ENCODE results near the gene MRPL19.

The MRPL19 gene

DNA sequence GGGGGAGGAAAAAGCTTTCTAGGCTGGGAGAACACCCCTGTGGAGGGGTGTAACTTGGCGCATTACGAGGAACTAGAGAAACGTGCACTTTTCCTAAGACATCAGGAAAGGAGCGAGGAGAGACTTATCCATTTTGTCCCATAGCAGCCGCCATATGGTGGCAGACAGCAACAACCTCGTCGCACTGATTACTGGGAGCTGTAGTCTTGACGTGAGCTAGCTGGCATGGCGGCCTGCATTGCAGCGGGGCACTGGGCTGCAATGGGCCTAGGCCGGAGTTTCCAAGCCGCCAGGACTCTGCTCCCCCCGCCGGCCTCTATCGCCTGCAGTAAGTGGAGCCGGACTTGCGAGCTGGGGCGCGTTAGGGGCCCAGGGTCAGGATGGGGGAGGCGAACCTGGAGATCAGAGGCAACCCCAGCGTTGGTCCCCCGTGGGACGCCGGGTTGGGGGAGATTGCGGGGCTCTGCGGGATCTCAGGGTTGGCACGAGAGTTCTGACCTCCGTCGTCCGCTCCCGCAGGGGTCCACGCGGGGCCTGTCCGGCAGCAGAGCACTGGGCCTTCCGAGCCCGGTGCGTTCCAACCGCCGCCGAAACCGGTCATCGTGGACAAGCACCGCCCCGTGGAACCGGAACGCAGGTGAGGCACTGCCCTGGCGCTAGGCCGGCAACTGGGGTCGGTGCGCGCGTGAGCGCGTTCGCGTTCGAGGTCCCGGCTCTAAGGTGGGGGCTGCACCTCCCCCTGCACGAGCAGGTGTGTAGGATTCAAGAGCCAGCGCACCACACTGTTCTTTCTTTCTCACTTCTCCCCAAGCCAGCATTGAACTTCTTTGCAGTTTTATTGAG lies at the start of gene MRPL19:
Gene MRPL19, plus strand, starts transcription at position 201 of the 843 bp plus-strand sequence. Its CDS starts 25 bp downstream, at position 226.
- DNase-seq, result peak; percentile 90

DNA sequence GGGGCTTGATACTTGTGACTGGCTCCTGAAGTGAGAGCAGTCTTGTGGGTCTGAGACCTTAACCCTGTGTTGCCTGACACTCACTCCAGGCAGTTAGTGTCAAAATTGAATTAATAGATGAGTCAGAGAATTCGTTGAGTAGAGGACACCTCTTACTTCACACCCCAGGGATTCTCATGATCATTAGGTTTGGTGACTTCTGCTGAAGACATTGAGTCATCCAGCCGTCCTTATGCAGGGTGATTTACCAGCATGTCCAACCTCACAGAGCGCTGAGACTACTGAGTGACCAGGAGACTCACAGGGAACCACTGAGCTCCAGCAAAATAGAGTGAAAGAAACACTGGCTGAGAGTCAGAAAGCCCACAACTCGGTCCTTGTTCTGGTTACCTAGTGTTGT lies 49.8 kb upstream of the MRPL19 start:
- no peak for DNase-seq

DNA sequence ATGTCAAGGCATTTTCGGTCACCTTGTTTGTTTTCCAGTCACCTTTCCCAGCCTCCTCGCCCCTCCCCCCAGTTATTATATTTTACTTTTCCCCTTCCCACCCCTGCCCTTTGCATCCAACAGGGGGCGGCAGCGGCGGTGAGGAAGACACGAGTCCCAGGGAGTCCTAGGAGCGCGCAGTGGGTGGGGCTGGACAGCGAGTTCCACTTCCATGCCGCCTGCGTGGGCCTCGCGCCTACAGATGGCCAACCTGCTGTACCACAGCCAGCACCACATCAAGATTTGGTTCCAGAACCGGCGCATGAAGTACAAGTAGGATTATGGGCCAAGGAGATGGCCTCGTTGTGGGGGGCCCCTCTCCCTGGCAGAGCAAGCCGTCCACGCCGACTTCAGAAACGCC lies 48.6 kb upstream of the MRPL19 start:
- DNase-seq, result no peak

DNA sequence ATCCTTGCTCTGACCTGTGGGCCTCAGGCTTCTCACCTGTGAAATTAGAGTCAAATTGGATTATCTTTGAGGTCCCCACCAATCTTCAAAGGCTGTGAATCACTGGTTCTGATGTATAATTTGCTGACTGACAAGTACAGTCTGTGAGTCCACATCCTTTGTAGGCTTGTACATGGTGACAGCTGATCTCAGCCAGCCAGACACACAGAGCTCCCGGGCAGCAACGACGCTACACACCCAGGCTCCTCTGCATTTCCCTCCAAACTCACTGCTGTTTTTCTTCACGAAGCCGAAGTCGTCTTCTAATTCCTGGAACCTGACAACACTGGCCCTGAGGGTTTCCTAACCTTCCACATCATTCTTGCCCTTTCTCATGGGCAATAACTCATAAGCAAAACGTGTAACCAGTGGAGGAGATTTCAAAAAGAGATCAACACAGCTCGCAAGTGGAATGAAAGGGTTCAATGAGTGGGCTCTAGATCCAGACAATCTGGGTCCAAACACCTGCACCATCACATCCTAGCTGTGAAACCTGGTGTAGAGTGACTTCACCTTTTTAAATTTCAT lies 47.9 kb upstream of the MRPL19 start:
- no peak for DNase-seq

DNA sequence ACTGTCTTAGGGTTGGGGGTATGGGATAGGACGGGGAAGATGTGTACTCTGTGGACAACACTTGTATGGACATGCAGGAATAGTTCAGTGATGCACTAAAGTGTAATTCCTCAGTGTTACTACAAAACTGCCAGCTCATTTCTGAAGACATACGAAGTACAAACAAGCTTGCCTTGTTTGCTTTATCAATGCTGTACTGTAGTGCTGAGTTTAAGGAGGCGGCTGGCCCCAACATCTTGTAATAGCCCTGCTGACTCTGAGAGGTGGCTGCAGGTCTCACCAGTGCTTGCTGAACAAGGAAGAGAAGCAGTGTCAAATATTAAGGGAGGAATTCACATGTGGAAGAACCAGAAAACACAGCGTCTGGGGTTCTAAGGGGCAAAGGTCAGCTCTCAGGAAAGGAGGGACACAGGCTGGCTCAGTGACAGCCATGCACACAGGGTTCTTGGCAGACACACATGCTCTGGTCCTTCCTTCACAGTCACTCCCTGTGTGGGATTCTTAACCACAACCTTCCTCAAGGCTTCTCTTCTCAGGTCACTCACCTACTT lies 46.0 kb upstream of the MRPL19 start:
- DNase-seq, result no peak

DNA sequence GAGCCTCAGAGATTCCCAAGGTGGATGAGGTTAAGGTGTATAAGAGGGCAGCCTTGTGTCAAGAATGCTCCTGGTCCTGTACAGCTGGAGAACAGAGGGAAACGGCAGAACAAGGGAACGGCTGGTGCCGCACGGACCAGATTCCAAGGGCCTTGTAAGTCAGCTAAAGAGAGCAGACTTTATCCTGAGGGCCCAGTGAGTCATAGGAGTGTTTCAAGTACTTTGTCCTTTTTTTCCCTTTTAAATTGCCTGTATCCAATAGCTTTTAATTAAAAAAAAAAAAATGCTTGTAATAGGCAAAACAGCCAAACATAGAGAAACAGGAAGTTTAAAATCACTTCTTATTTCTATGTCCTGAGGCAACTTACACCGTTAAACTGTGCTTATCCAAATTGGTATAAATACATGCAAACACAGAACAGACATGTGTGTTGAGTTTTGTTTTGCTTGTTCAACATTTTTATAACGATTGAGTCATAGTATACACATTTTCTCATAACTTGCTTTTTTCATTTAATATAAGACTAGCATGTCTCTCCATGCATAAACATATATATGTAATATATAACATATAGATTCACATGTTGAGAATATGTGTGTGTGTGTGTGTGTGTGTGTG lies 43.8 kb upstream of the MRPL19 start:
- no peak for DNase-seq

DNA sequence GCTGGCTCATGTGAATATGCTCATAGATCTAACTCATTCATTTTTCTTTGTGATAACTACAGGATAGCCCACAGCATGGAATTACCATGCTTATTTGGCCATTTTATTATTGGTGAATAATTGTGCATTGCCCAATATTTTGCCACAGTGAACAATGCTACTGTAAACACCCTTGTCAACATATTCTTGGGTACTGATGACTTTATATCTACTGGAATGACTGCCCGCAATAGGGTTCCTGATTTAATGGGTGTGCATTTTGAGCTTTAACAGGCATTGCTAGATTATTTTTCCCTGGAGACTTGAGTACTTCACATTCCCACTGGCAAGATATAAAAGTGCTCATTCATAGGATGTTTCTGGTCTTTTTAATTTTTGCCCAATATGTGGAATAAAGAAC lies 43.1 kb upstream of the MRPL19 start:
- no peak for DNase-seq

DNA sequence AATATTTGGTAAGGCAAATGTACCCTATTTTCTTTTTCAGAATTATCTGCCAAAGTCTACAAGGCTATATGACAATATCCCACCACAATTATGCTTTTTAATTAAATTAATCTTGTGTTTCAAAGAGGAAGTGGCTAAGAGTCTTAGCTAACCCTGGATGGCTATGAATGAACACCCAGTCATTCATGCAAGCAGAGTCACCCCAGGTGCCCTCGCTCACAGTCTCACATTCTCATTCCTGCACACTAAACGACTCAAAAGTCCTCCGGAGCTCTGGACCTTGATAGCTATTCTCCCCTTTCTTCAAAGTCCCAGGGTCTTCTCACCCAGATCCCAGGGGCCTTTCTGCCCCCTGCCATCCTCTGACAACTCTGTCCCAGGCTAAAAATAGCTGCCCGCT lies 42.1 kb upstream of the MRPL19 start:
- no peak for DNase-seq

DNA sequence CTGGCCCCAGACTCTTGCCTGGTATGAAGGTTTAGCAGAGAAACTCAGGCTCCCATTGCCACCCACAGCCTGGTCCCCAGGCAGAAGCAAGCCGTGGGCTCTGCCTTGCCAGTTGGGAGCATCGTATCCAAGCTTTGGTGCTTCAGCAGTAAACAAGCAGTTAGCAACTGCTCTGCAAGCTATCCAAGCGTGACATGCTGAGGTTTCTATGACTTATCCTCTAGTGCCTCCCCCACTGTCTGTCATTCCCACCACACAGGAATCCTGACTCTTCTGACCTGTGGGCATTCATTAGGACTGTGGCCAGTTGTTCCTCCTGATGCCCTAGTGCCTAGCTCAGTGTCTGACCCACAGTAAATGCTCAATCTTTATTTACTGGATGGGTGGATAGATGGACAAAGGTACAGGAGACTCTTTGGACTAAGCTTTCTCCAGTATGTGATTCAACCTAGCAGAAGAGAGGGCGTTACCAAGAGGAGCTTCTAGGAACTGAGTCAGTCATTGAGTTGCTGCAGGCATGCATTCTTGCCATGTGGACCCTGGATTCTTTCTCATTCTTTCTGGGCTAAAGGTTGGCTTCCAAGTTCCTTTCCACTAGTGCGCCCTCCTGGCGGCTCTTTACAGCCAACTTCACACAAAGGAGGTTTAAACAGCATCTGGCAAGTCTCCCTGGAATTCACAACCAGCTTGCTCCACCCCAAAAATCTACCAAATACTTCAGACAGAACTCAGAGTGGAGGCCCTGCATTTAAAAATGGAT lies 40.6 kb upstream of the MRPL19 start:
- no peak for DNase-seq

DNA sequence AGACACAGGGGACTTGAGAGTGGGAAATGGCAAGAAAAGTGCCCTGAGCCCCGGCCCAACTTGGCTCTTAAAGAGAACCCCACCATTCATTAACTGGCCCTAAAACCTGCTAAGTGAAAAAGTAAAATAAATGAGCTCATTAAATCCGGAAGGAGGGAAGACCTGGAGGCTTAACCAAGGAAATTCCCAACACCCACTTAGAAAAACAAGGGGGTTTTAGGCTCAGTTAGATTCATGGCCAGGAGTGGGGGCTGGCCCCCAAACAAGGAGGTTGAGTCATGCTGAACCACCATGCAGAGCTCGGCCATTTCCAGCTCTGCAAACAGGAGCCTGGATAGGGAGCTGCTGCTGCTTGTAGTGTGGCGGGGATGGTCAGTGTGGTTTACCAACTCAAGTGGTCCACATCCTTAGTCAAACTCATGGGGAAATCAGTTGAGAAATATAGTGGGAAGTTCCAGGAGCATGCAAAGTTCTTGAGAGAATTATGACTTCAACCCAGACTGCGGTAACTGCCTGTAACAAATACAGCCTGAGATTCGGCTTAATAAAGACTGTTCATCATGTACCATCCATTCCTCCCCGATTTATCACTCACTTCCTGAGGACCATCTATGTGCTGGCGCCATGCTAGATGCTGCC lies 39.7 kb upstream of the MRPL19 start:
- no peak for DNase-seq

DNA sequence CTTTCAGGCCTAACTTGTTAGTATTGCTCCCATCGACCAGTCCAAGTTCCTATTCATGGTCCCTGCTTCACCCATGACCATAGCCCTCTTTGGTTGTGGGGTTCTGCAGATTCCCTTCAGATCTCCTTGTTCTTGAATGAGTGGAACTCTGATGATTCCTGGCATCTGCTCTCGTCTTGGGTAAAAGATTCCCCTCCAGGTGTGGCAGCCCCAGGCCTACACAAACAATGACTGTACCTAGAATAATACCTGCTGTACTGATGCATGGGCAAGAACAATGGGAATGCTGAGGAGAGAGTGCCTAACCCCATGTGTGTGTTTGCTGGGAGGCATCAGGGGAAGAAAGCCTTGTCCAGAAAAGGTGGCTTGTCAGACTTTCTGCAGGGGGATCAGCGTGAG lies 39.2 kb upstream of the MRPL19 start:
- no peak for DNase-seq

DNA sequence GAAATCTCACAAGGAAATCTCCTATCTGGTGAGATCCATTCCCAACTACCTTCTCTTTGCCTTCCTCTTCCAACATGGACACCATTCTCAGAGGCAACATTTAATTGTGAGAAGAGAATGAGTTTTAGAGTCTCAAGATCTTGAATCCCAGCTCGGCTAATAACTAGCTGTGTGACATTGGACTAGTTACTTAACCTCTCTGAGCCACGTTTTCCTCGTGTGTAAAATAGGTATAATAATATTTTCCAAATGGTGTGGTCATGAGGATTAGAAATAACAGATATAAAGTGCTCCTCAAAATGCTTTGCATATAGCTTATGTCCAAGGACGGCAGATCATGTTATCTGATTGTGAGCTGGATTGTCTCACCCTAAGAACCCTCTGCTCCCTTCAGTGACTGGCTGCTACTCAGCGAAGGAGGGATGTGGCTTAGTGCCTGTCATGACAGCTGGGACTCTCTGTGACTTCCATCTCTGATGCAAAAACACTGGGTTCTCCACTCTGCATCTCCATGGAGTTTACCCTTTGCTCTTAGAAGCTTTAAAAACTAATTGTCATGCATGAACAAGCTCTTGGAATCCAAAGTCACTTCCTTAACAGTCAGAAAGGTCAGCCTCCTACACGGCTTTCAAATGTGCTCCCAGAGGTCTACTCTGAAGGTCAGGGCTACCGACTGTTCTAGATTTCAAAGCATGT lies 38.4 kb upstream of the MRPL19 start:
- DNase-seq, result no peak

DNA sequence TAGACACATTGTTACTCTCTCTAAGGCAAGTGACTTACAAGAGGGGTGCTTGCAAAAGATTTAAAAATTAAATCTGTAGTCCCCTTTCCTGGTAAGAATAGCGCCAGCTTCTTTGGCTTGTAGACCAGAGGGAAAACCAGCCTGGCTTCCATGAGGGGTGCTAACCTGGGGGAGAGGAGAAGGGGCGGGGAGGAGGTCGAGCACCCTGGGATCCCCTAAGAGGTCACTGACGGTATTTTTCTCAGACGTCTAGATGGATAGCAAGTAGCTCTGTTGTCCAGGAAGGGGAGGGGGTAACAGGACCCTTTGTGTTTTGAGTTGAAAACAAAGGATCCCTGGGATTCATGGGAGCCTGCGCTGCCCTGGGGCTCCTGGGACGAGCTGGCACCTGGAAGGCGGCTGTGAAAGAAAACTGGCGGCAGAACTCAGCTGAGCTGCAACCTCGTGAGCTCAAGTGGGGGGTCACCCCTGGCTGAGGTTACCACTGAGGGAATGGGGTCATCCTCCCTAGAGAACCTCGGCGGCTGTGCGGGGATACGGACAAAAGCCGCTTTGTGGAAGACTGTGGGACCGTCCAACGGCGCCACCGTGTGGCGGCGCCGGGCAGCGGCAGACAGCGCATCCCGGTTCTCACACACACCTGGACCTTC lies 37.8 kb upstream of the MRPL19 start:
- DNase-seq, result peak; percentile 76

DNA sequence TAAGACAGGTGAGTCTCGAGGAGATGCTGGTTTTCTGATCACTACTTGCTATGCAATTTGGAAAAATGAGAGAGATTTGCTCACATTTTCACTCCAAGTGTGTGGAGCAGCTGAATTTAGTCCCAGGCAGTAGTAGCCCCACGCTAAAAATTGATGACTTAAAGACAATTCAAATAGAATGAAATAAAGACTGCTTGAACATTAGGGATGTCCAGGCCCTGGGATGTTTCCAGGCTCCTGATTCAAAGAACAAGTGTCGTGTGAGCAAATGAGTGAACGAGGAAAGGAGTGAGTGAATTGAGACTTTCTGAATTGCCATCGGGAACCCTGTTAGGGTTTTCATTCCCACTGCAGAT lies 37.3 kb upstream of the MRPL19 start:
- DNase-seq, result no peak

DNA sequence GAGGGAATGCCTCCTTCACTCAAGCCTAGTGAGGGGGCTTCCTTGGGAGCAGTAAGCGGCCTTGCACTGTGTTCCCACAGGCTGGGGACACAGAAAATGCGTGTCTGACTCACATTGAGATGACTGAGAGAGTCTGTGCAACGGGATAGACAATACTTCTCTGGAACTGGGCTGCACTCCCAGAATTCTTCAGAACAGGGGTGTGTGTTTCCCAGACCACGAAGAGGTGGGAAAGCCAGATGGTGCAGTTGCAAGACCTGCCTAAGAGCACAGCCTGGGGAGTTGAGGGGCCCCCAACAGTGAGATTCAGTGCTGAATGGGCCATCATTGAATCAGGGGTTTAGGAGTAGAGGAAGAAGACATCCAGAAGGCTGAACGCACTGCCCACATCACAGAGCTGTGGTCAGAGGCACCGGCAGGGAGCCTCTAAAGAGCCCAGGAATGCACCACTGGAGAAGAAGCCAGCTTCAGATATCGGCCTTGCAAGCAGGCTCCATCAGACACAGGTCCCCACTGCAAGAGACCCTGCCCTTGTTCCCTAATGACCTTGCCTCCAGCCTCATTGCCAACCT lies 36.6 kb upstream of the MRPL19 start:
- no peak for DNase-seq

DNA sequence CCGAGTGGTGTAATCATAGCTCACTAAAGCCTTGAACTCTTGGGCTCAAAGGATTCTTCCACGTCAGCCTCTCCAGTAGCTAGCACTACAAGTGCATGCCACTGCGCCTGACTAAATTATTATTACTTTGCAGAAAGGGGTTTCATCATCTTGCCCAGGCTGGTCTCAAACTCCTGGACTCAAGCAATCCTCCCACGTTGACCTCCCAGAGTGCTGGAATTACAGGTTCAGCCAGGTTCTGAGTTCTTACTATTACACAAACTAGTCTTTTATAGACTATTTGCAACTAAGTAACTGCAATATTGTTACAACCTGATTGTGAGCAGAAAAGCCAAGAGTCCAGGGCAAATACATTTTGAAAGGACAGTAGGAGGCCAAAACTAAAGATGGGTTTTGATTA lies 35.9 kb upstream of the MRPL19 start:
- DNase-seq, result no peak

DNA sequence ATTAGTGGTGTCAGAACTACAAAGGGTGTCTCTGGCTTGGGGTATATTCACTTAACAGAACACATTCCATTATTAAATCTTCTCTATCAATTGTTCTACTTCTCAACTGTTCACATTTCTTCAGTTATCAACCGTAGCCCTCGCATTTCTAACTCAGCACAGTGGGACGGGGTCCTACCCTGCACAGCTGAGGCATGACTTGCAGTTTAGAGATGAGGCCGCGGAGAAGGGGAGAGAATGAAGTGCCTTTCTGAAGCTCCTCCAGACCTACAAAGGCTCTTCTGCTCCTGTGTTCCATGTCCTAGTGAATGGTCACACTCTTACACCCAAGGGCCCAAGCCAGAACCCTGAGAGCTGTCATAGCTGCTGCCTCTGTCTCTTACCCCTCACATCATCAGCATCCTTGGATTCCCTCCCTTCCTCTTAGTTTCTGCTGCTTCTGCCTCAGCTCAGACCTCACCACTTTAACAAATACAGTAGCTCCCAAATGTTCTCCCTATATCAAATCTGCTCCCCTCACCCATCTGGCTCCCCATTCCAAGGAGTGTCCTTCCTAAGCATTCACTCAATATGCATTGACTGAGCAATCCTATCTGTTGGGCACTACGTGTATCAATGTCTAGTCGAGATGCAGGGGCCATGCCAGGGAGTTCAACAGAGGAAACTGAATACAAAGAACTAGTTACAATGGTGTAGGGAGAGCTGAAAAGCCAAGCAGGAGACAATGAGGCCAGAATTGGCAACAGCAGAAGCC lies 34.3 kb upstream of the MRPL19 start:
- no peak for DNase-seq

DNA sequence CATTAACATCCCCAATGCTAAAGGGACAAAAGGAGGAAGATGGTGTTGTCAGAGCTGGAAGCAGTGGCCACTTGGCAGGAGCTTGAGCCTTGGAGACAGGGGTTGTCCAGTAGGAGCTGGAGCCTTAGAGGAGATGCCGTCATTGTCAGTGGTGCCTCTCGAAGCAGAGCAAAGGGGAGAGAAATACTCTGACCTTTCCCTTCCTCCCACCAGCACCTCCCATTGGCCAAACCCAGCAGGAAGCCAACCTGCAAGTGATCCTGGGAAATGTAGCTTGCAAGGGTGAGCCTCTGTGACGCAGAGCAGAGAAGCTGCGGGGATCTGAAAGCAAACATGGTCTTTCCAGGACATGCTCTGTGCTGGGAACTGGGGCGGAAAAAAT lies 33.7 kb upstream of the MRPL19 start:
- no peak for DNase-seq

DNA sequence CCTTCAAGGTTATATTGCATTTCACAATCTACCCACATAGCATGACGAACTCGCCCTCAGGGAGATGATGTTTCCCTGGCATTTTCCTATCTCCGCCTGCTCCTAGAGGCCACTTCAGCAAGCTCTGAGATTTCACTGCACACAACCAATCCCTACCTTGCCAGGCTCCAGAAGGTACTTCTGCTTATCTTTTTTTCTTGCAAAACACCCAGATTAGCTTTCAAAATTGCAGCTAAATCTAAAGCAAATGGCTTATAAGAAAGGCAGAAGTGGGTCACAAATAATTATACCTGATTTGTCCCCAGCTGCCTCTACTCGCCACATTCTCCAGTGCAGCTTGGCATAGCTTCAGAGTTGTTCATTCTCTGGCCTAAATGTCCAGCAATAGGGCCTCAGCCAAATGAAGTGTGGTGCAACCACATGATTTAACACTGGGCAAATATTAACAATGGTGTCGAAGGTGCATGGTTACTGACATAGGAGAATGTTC lies 32.4 kb upstream of the MRPL19 start:
- DNase-seq, result no peak

DNA sequence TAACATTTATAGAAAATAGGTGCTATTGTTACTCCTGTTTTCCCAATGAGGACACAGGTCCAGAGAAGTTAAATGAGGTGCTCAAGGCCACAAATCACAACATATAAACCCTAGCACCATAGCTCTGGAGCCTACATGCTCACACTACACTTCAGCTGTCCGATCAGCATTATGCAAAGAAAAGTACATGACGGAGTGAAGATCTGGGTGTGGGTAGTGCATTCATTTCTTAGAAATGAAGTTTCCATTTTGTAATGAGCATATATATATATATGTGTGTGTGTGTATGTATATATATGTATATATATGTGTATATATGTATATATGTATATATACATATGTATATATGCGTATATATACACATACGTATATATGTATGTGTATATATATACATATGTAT lies 30.2 kb upstream of the MRPL19 start:
- DNase-seq, result no peak

Measured in activated CD8-positive, alpha-beta memory T cell treated with anti-CD3 and anti-CD28 coated beads for 24 hours (primary cell).